ENCODE data around the gene NEO1.

Gene NEO1

DNA sequence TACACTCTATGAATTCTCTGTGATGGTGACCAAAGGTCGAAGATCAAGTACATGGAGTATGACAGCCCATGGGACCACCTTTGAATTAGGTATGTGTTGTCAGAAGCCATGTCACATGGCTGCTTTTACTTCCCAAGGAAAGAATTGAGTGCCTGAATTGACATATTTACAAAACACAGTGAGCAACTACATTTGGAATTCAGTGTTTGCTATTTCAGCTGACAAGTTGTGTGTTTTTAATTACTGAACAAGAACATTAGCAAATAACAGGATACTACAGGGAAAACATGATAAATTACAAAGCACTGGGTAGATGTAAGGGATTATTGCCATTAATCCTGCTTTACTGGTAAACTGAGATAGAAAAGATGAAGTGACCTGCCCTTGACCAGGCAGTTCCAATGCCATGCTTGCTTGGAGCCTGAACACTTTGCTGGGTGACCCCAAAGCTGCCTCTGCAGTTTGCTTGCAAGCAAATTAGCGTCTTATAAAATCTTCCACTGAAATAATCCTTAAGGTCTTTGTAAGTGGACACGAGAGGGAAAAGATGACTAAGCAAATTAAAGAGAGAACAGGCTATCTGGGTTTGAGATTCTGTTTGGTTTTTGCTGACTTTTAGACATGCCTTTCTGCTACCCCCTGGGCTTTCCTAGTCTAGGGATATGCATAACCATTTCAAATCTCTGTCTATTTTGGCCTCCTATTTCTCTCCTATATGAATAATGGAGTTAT, 218.3 kb downstream of the NEO1 start:
- H3K79me2 ChIP-seq (ENCODE audit: insufficient read depth, low read length): no peaks in the 10 kb centered on the region
- H3K4me1 ChIP-seq (ENCODE audit: insufficient read depth, low read length): no peaks in the 10 kb centered on the region
- H2AFZ ChIP-seq (ENCODE audit: low read depth, low read length): no peak overlapping the region
- no peaks in the 10 kb centered on the region for H3K9me3 ChIP-seq (ENCODE audit: insufficient read depth, low read length, severe bottlenecking)
- no peak overlapping the region for H3K27ac ChIP-seq (ENCODE audit: low read length)
- no peaks in the 10 kb centered on the region for H4K20me1 ChIP-seq (ENCODE audit: insufficient read depth, low read length)
- no peaks in the 10 kb centered on the region for H3K27me3 ChIP-seq (ENCODE audit: insufficient read depth, low read length, poor library complexity)
- peaks cover 3% of the 10 kb centered on the region; the same call in 1 of the 2 replicates for H3K36me3 ChIP-seq (ENCODE audit: insufficient read depth, low read length)
- no peak overlapping the region for H3K4me3 ChIP-seq (ENCODE audit: low read depth in 1 of 2, low read length in 2 of 2)
- DNase-seq (no peak), ATAC-seq (ENCODE audit: insufficient read depth, low read depth) (no peak)
- H3K4me2 ChIP-seq (ENCODE audit: insufficient read depth, low read length): no peak overlapping the region
- H3K9ac ChIP-seq (ENCODE audit: low read depth, low read length): no peak overlapping the region
- TF ChIP-seq EZH2 (IDR thresholded peaks at IDR 0.05; ENCODE audit: borderline replicate concordance, low read depth, low read length, severe bottlenecking): no peak
- no peak for TF ChIP-seq CTCF (IDR thresholded peaks at IDR 0.05; ENCODE audit: borderline replicate concordance, extremely low read depth, low read length, poor library complexity, severe bottlenecking)

GRCh38 chr15:73273181-73274002, 221.1 kb downstream of the NEO1 start:
- no peak overlapping the region for H3K4me2 ChIP-seq (ENCODE audit: insufficient read depth, low read length)
- no peaks in the 10 kb centered on the region for H3K79me2 ChIP-seq (ENCODE audit: insufficient read depth, low read length)
- H3K27ac ChIP-seq (ENCODE audit: low read length): no peak overlapping the region
- H3K4me3 ChIP-seq (ENCODE audit: low read depth in 1 of 2, low read length in 2 of 2): no peak overlapping the region
- H3K36me3 ChIP-seq (ENCODE audit: insufficient read depth, low read length): peaks cover 3% of the 10 kb centered on the region; the same call in 1 of the 2 replicates
- no peak for TF ChIP-seq EZH2 (IDR thresholded peaks at IDR 0.05; ENCODE audit: borderline replicate concordance, low read depth, low read length, severe bottlenecking)
- peak; percentile 75 for TF ChIP-seq CTCF (IDR thresholded peaks at IDR 0.05; ENCODE audit: borderline replicate concordance, extremely low read depth, low read length, poor library complexity, severe bottlenecking)
- H2AFZ ChIP-seq (ENCODE audit: low read depth, low read length): no peak overlapping the region
- no peaks in the 10 kb centered on the region for H3K27me3 ChIP-seq (ENCODE audit: insufficient read depth, low read length, poor library complexity)
- peak; percentile 38 for DNase-seq
- ATAC-seq (ENCODE audit: insufficient read depth, low read depth): 0 out of 3 replicates have a peak, but pooled peaks have one; percentile 53
- no peaks in the 10 kb centered on the region for H3K4me1 ChIP-seq (ENCODE audit: insufficient read depth, low read length)
- no peaks in the 10 kb centered on the region for H3K9me3 ChIP-seq (ENCODE audit: insufficient read depth, low read length, severe bottlenecking)
- H3K9ac ChIP-seq (ENCODE audit: low read depth, low read length): no peak overlapping the region
- H4K20me1 ChIP-seq (ENCODE audit: insufficient read depth, low read length): no peaks in the 10 kb centered on the region

GRCh38 chr15:73275862-73276261, 223.6 kb downstream of the NEO1 start:
- H4K20me1 ChIP-seq (ENCODE audit: insufficient read depth, low read length): no peaks in the 10 kb centered on the region
- H3K4me3 ChIP-seq (ENCODE audit: low read depth in 1 of 2, low read length in 2 of 2): no peak overlapping the region
- no peak overlapping the region for H3K27ac ChIP-seq (ENCODE audit: low read length)
- no peaks in the 10 kb centered on the region for H3K36me3 ChIP-seq (ENCODE audit: insufficient read depth, low read length)
- no peak overlapping the region for H2AFZ ChIP-seq (ENCODE audit: low read depth, low read length)
- H3K9ac ChIP-seq (ENCODE audit: low read depth, low read length): no peak overlapping the region
- H3K4me1 ChIP-seq (ENCODE audit: insufficient read depth, low read length): no peaks in the 10 kb centered on the region
- no peaks in the 10 kb centered on the region for H3K27me3 ChIP-seq (ENCODE audit: insufficient read depth, low read length, poor library complexity)
- H3K79me2 ChIP-seq (ENCODE audit: insufficient read depth, low read length): no peaks in the 10 kb centered on the region
- no peak for TF ChIP-seq EZH2 (IDR thresholded peaks at IDR 0.05; ENCODE audit: borderline replicate concordance, low read depth, low read length, severe bottlenecking)
- no peak for TF ChIP-seq CTCF (IDR thresholded peaks at IDR 0.05; ENCODE audit: borderline replicate concordance, extremely low read depth, low read length, poor library complexity, severe bottlenecking)
- no peak overlapping the region for H3K4me2 ChIP-seq (ENCODE audit: insufficient read depth, low read length)
- ATAC-seq (ENCODE audit: insufficient read depth, low read depth) (no peak), DNase-seq (no peak)
- no peaks in the 10 kb centered on the region for H3K9me3 ChIP-seq (ENCODE audit: insufficient read depth, low read length, severe bottlenecking)
